Vagina (tissue), 2 donors: ENCODE data around the gene TTC7B. TPM values are rescaled to one million over a fixed set of nuclear protein-coding genes. Genes with fewer than 3 reads are reported as not detected.

Source experiments
- DNase-seq, 2 donors: peaks; one replicate each; pipeline ENCODE4 v3.0.0-alpha.2; 2017; ENCODE audit errors: extremely low spot score in 2 of 2
- H3K27ac ChIP-seq: fragments of 200-600 bp; sonication (generic); one replicate; pipeline ENCODE4 v1.5.1; 2019
- H3K27me3 ChIP-seq: fragments of 200-600 bp; sonication (generic); one replicate; pipeline ENCODE4 v1.5.1; 2019
- H3K36me3 ChIP-seq, 2 donors: fragments of 200-600 bp; sonication (generic); one replicate each; pipeline ENCODE4 v1.5.1; 2017 to 2019
- H3K4me1 ChIP-seq: fragments of 200-600 bp; sonication (generic); one replicate; pipeline ENCODE4 v1.5.1; 2019
- H3K4me3 ChIP-seq, 2 donors: fragments of 200-600 bp; sonication (generic); 1 replicate in 1 of 2; 2 replicates in 1 of 2; pipeline ENCODE4 v1.5.1; 2016 to 2019
- H3K9me3 ChIP-seq: fragments of 200-600 bp; sonication (generic); one replicate; pipeline ENCODE4 v1.5.1; 2019
- CTCF ChIP-seq, 3 experiments: fragments of 450-650 bp in 2 of 3; fragments of 200-600 bp in 1 of 3; sonication (generic) in 1 of 3; IDR thresholded peaks; one replicate each; pipeline ENCODE4 v1.5.1; 2017 to 2019; ENCODE audit warnings: antibody characterized with exemption in 3 of 3, mild to moderate bottlenecking in 2 of 3, moderate library complexity in 2 of 3
- POLR2A ChIP-seq, 2 donors: fragments of 450-650 bp; IDR thresholded peaks; one replicate each; pipeline ENCODE4 v1.6.1; 2017; ENCODE audit warnings: antibody characterized with exemption in 2 of 2, mild to moderate bottlenecking in 2 of 2, moderate library complexity in 2 of 2
- POLR2AphosphoS5 ChIP-seq, 2 donors: sonication (generic); formaldehyde crosslinking; IDR thresholded peaks; one replicate each; pipeline ENCODE4 v1.9.0; 2017; ENCODE audit warnings: antibody characterized with exemption in 2 of 2, mild to moderate bottlenecking in 2 of 2, low read depth in 1 of 2; ENCODE audit not compliant: insufficient read depth in 1 of 2
- intact Hi-C: fragments of 100-400 bp; cut with DNase I; formaldehyde crosslinking; loops from one replicate; pipeline ENCODE4 v1.15.1; 2023
- total RNA-seq: library from RNA; depleted of rRNA; stranded (reverse); fragments of >200 nt; gene quantifications from one replicate; pipeline ENCODE4 v1.2.3, GENCODE V29; 2016

Gene TTC7B
- total RNA-seq, 1 donor from 2014 or later: 56.0 TPM

DNA sequence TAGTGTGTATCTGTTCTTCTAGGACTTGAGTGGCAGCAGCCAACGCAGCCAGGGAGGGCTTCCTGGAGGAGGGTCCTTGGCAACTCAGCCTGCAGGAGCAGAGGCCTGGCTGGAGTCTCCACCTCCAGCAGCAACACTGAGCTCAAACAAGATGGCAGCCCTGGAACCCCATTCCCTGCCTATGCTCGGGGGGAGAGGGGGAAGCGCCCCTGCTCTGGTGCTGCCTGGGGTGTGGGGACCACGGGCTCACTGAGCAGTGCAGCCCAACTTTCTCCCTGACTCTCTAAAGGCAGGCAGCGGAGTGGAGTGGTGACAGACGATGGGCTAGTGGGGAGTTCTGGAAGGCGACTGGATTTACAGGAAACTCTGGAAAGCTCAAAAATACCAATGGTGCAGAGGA lies 258.7 kb downstream of the TTC7B start:
- H3K4me1 ChIP-seq: no peaks in the 10 kb centered on the region
- intact Hi-C loops: no loop called here
- no peak overlapping the region for H3K4me3 ChIP-seq
- no peaks in the 10 kb centered on the region for H3K27me3 ChIP-seq
- no peak overlapping the region for H3K27ac ChIP-seq
- DNase-seq: no peak
- H3K36me3 ChIP-seq: no peaks in the 10 kb centered on the region
- H3K9me3 ChIP-seq: no peaks in the 10 kb centered on the region
- TF ChIP-seq CTCF (IDR thresholded peaks at IDR 0.05): no peak
- TF ChIP-seq POLR2A (IDR thresholded peaks at IDR 0.05): no peak

- DNase-seq: no peak
- intact Hi-C loops: no loop called here
- no peaks in the 10 kb centered on the region for H3K36me3 ChIP-seq
- no peak overlapping the region for H3K4me3 ChIP-seq
- H3K9me3 ChIP-seq: no peaks in the 10 kb centered on the region
- peaks cover 5% of the 10 kb centered on the region for H3K4me1 ChIP-seq
- no peak overlapping the region for H3K27ac ChIP-seq
- no peaks in the 10 kb centered on the region for H3K27me3 ChIP-seq
- TF ChIP-seq POLR2A (IDR thresholded peaks at IDR 0.05) (no peak), CTCF (IDR thresholded peaks at IDR 0.05) (no peak)
Measured at GRCh38 chr14:90556666-90557450, 259.4 kb downstream of the TTC7B start.

GRCh38 chr14:90556012-90556477 lies 260.2 kb downstream of the TTC7B start:
- TF ChIP-seq POLR2AphosphoS5 (IDR thresholded peaks at IDR 0.05; ENCODE audit: insufficient read depth in 1 of 2, low read depth in 1 of 2): no peak
- no peak for TF ChIP-seq POLR2A (IDR thresholded peaks at IDR 0.05)
- no peak for TF ChIP-seq CTCF (IDR thresholded peaks at IDR 0.05)
- intact Hi-C loops: no loop called here

DNA sequence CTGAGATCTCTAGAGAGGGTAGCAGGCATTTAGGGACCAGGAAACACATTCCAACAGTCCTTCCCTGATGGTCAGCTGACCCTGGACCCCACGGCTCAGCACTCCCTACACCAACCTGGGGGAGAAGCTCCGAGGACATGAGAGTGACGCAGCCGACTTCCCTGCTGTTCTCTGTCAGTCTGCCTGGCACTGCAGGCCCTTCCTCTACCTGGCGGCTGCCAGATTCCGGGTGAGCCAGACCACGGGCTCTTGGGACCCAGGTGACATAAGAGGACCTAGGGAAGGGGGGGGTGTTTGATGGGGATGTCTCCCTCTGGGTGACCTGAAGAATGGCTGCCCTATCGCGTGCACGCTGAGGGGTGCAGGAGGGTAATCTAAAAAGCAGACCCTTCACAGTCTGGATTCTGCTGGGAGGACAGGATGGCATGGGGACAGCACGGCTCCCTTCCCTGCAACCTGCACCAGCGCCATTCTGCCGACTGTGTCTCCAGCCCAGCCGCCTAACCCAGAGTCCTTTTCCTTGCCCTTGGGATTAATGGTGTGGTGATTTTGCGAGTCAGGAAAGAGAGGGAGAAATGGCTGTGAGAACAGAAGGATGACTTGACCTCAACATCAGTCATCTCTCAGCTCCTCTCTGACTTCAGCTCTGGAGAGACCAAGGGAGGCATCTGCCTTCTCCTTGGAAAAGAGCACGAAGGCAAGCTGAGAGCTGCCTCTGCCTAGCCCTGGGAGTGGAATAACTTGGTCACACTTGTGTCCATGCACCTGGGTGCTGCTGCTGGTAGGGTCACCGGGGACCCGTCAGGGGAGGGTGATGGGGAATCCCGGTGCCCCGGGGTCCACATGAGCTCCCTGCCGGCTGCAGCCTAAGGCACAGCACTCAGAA lies 260.9 kb downstream of the TTC7B start:
- Histone ChIP-seq H3K27ac (no peak overlapping the region), H3K9me3 (no peaks in the 10 kb centered on the region), H3K27me3 (no peaks in the 10 kb centered on the region), H3K36me3 (no peaks in the 10 kb centered on the region), H3K4me1 (peaks cover 15% of the 10 kb centered on the region), H3K4me3 (no peak overlapping the region)
- intact Hi-C loops: no loop called here
- no peak for TF ChIP-seq POLR2A (IDR thresholded peaks at IDR 0.05)
- DNase-seq: no peak

More at GRCh38 chr14:90556012-90556477, 260.2 kb downstream of the TTC7B start:
- Histone ChIP-seq H3K9me3 (no peaks in the 10 kb centered on the region), H3K4me1 (peaks cover 13% of the 10 kb centered on the region), H3K36me3 (no peaks in the 10 kb centered on the region), H3K27me3 (no peaks in the 10 kb centered on the region), H3K27ac (no peak overlapping the region), H3K4me3 (no peak overlapping the region)
- no peak for DNase-seq

- no peak for TF ChIP-seq CTCF (IDR thresholded peaks at IDR 0.05)
- no peak for TF ChIP-seq POLR2AphosphoS5 (IDR thresholded peaks at IDR 0.05; ENCODE audit: insufficient read depth in 1 of 2, low read depth in 1 of 2)
- no peak for TF ChIP-seq POLR2A (IDR thresholded peaks at IDR 0.05)
- no peak for DNase-seq
- Histone ChIP-seq H3K27ac (no peak overlapping the region), H3K36me3 (no peaks in the 10 kb centered on the region), H3K4me3 (no peak overlapping the region), H3K27me3 (no peaks in the 10 kb centered on the region), H3K4me1 (peaks cover 15% of the 10 kb centered on the region), H3K9me3 (no peaks in the 10 kb centered on the region)
- intact Hi-C loops: no loop called here
Measured at GRCh38 chr14:90554341-90554740, 261.9 kb downstream of the TTC7B start.
